ENCODE data around the gene MRGPRF.

MRGPRF gene, protein sequence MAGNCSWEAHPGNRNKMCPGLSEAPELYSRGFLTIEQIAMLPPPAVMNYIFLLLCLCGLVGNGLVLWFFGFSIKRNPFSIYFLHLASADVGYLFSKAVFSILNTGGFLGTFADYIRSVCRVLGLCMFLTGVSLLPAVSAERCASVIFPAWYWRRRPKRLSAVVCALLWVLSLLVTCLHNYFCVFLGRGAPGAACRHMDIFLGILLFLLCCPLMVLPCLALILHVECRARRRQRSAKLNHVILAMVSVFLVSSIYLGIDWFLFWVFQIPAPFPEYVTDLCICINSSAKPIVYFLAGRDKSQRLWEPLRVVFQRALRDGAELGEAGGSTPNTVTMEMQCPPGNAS

DNA sequence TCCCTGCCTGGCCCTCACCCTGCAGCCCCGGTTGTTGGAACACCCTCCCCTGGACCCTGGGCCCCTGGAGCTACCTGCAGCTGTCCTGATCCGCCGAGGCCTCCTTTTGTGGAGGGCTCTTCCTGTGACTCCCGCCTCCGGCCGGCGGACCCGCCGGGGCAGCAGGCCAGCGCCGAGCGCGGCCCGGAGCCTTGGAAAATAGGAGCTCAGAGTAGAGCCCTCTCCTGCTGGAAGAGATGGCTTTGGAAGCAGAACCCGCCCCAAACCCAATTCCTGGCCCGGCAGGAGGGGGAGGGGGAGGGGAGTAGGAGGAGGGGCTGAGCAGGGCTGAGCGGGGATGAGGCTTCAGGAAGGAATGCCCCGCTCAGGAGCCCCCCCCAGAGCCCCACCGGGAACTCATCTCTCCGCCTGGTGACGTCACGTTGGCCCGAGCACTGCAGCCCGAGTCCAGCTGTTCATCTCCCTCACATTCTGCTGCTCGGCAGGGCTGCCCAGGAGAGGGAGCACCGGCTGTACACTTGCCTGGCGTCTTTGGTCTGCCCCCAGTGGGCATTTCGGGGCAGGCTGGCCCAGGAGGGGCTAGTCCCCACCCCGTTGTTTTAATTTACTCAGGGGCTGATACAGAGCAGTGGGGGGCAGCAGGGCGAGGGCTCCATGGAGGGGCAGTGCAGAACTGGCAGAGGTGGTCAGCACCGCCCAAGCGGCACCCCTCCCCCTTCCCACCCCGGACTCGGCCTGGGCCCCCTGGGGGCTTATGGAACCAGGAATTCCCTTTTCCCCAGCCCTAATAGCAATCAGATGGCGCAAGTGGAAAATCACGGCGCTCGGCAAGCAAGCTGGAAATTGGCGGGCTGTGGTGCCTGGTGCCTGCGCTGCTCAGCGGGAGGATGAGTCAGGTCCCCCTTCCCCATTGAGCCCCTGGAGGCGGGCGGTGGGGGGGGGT lies at the start of gene MRGPRF:
MRGPRF (minus strand) TSS at position 238 of the 943 bp plus-strand sequence. CDS start 3,345 bp downstream, outside the sequence.
- DNase-seq, result no peak

GRCh38 chr11:69062169-69062855 lies 49.3 kb upstream of the MRGPRF start:
- DNase-seq, result no peak

DNA sequence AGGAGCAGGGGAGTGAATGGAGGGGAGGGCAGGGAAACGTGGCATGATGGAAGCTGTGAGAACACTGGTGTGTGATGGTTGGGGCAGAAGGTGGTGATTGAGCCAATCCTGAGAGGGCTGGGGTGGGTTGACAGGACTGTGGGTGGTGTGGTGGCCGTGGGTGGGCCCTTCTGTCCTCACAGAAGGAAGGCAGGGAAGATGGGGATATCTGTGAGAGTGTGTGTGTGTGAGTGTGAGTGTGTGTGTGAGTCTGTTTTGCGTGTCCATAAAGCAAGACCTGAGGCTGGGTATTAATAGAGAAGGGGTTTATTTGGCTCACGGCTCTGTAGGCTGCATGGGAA lies 48.6 kb upstream of the MRGPRF start:
- no peak for DNase-seq

DNA sequence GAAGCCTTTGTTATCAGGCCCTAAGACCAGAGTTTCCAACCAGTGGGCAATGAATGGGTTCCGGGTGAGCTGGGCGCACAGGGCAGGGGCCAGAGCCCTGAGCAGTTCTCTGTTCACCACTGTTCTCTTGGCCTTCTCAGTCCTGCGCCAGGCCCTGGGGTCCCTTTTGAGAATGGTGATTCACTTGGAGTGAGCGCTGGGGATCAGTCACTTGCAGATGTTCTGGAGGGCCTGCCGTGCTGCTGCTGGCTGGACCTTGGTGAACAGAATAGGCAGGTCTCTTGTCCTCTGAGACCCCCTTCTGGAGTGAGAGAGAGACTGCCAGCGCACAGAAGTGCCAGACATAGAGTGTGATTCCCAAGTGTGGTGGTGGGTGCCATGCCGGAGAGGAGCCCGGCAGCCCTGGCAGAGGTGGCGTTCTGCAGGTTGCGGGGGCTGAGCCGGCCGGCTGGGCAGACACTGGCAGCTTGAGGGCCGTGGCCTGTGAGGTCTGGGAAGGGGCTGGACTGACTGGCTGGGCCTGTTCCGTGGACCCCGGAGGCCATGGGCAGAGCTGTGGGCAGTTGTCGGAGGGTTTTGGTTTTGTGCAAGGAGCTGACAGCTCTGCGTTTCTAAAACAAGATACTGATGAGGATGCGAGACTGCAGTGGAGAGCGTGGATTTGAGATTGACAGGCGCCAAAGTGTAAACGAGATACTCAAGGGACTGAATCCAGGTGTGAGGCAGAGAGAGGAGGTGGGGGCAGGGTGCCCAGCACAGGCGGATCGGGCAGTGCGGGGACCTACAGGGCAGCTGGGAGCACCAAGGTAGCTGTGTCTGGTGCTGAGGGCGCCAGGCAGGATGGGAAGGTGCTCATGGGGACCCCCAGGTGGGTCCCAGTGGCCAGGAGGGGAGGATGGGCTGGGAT lies 48.0 kb upstream of the MRGPRF start:
- DNase-seq, result no peak

- DNase-seq, result no peak
These were observed 46.9 kb upstream of the MRGPRF start for GRCh38 chr11:69059985-69060384.

DNA sequence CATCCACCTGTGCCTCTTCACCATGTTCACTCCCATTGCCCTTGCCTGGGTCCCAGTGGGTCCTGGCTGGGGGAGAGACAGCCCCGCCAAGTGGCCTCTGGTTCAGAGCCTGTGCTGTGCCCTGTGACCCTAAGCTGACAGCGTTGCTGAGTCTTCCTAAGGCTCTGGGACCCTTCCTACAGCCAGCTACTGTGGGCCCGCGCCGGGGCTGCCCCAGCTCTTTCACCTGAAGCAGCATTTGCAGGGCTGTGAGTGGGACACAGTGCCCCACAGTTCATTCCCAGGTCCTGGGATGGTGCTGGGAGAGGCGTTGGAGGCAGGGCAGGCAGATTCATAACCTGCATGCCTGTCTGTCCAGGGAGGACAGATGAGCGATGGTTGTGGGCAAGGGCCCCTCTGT lies 46.4 kb upstream of the MRGPRF start:
- no peak for DNase-seq

DNA sequence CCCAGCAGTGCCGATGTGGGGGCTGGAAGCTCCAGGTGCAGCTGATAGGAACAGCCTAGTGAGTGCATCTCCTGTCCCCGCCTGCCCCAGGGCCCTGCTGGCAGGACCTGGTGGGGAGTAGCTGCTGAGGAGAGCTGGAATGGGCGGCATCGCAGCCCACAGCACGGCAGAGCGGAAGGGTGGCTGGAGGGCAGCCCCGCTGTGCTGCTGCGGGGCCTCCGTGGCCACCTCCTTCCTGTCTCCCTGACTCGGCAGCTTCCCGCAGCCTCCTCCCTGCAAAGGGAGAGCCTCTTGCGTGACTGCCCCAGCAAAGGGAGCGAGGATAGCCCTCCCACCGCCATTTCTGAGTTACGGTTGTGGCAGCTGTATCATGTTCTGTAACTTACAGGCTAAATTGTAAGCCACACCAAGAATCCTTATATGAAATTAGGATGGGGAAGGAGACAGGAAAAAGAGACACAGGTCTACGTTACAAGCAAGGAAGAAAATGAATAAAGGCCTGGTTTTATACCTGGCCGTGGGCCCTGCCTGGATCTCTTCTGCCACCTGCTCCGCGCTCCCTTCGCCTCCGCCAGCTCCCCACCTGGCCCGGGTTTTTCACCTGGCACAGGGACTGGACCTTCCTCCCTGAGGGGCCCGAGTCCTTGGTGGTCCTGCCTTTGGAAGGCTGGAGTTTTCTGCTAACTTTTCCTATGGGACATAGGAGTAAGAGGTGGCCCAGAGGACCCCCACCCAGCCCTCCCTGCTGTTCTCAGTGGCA lies 45.6 kb upstream of the MRGPRF start:
- DNase-seq, result no peak

GRCh38 chr11:69057801-69058200 lies 44.8 kb upstream of the MRGPRF start:
- no peak for DNase-seq

- DNase-seq, result no peak
These were observed 44.2 kb upstream of the MRGPRF start for GRCh38 chr11:69057236-69057635.

GRCh38 chr11:69055598-69056516 lies 42.8 kb upstream of the MRGPRF start:
- no peak for DNase-seq

GRCh38 chr11:69055212-69055586 lies 42.2 kb upstream of the MRGPRF start:
- DNase-seq, result no peak

DNA sequence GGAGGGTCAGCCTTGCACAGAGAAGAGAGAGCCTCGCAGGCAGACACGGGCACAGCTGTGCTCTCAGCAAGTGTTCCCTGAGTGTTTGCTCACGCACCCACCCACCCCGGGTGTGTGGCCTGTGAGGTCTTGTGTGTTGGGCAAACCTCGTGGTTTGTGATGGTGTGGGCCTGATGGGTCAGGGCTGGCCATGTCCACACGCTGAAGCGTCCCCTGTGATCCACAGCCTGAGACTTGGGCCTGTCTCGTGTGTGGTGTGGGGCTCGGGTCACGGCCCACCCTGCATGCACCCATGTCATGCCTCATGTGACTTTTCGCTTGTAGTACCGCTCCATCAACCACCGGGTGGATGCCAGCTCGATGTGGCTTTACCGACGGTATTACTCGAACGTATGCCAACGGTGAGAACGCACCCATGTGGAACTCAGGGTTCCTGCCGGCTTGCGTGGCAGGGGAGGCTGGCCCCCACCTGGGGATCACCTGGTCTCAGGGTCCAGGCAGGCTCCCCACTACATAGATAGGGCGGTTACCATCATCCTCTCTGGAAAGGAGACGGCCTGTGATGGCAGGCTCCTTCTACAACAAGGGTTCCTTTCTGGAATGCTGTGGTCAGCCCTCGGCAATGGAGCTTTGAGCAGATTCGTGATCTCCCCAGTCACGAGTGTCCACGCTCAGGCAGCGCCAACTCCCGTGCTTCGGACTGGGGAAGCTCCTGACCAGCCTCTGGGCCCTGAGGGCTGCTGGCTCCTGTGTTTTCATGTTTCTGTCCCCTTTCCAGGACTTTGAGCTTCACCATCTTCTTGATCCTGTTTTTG lies 41.6 kb upstream of the MRGPRF start:
- no peak for DNase-seq

GRCh38 chr11:69053546-69054396 lies 40.7 kb upstream of the MRGPRF start:
- no peak for DNase-seq

- DNase-seq, result no peak
These were observed 40.1 kb upstream of the MRGPRF start for GRCh38 chr11:69053169-69053477.

DNA sequence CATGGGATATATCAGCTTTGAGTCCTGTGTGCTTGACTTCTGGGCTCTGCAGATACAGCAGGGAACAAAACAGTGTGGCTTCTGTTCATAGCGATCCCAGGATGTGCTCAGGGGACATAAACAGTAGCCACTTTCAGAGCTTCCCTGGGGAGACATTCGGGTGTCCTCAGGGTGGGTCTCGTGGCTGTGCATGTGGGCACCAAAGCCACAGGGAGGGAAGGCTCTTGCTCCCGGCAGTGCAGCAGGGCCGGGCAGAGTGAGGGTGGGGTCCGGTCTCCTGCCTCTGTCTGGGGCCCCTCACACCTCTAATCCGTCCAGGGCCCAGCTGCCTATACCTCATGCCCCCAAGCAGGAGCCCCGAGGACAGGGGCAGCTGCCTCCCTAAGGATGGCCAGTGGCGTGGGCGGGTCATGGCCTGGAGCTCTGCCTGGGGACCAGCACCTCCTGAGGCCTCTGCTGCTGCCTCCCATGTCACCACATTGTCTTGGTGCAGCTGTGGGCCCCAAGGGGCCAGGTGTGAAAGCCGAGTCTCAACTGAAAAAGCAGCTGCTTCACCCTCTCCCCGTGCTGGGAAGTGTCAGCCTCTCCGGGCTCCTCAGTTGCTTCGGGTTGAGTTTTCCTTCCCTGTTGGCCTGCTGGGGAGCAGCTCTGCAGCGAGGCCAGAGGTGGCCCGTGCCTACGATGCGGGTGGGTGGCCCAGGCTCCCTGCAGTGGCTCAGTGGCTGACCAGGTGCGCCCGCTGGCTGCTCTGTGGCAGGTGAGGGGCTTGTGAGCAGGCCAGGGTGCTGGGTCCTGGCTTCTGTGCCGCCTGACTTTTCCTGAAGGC lies 39.5 kb upstream of the MRGPRF start:
- no peak for DNase-seq

GRCh38 chr11:69051381-69052342 lies 38.6 kb upstream of the MRGPRF start:
- DNase-seq, result no peak

All from NCI-H345 (cell line).